Posterior vena cava (tissue), 2 donors: ENCODE data around the gene TPRG1. TPM values are rescaled to one million over a fixed set of nuclear protein-coding genes. Genes with fewer than 3 reads are reported as not detected.

Source experiments
- DNase-seq: peaks from one replicate; pipeline ENCODE4 v3.0.0-alpha.2; 2020; ENCODE audit warnings: low spot score
- intact Hi-C, 2 donors: fragments of 100-400 bp; cut with DNase I; formaldehyde crosslinking; loops; one replicate each; pipeline versions ENCODE4 v1.14.1 to v1.14.2; 2022 to 2023
- total RNA-seq, 2 donors: library from RNA; stranded (reverse); fragmentation: NEBNext Ultra II Directional; extraction: Animal tissue kit (Norgen Biotek cat#: 25700); gene quantifications; one replicate each; pipeline ENCODE4 v1.2.1, GENCODE V29; 2021
- donor health status: DM: yes; HTN: yes; CAD: no.
- donor health status: DM: yes; HTN: yes; CAD: no.

The TPRG1 gene
- total RNA-seq, 2 donors from 2014 or later: 14.2 to 15.2 TPM

DNA sequence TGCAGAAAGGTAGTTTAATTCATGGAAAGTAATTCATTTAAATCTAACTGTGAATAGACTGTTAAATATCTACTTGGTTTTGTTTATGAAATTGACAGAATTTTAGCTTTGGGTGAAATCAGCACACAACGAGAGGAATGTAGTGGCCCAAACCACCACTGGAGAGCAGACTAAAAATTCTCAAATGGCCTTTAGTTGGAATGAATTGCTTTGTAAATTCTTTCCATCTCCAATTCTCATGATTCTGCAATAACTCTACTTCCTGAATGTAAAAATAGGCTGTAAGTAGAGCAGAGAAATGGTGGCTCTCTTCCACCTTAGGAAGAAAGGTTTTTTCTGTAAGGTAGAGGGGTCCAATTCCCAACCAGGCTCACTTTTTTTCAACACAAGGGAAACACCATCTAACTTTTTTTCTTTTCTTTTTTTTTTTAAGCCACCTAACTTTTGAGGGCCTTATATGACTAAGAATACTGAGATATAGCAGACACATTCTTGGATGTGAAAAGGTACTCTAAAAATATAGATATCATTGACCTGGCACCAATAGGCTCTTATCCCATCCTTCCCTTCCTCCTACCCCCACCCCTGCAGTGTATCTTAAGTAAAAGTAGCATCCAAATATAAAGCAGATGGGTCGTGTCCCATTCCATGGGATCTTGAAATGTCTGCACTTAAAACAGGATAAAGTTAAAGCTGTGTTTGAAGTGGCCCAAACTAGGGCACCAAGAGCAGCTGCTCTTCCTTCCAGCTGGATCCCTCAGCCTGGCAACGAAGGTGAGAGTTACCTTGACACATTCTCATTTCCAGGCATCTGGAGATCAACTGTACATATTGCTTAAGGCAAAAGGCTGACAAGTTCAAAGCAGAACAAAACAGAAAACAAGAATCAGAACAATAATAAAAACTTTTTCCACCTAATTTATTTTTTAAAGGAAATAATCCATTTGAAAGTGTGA is 194.1 kb downstream of the TPRG1 start:
- DNase-seq: no peak

DNA sequence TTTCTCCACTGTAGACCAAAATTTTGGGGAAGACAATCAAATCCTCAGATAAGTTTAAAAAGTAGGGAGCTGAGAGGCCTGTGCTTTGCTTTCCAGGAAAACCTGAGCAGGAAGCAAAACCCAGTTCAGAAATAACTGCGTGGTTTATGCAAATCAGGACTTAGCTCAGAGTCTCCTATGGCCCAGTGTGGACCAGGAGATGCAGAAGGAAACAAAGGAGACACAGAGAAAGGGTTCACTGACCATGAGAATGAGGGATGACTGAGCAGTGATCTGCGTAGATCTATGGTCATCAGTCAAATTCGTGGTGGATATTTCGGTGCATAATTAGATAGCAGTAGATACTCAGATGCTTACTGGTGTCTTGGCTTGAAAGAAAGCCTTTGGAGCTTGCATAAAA is 196.6 kb downstream of the TPRG1 start:
- intact Hi-C loops: no loop called here
- DNase-seq: no peak

More for the DNA sequence above, 194.1 kb downstream of the TPRG1 start:
- intact Hi-C loops: no loop called here

DNA sequence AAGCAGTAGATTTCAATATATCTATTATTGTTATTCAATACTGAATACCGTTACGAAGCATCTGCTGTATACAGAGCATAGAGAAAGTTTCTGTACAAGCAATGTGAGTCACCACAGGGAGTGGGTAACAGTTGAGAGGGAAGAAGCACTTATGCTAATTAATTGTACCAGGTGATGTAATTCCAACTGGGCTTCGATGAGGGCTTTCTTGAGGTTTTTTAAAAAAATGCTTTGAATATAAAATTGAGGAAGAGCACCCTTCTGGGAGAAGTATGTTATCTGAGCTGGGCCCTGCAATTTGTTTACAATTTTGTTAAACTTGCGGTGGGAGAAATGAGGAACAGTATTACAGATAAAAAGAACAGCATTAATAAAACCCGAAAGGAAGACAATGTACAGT is 197.9 kb downstream of the TPRG1 start:
- intact Hi-C loops: no loop called here

DNA sequence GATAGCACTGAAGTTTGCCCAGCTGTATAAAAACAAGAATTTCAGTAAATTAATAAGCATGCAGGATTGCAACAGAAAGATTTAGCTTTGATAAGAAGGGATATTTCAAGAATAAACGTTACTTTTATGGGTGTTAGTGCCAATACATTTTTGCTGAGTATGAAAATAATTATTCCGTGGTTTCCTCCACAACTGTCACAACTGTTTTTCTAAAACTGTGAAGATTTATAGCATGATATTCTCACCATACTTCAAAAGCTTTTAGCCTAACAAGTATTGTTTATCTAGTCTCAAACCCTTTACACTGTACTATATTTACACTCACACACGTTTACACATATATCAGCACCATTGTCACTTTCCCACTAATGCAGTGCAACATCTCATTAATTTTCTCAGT is 200.5 kb downstream of the TPRG1 start:
- intact Hi-C loops: no loop called here
- DNase-seq: no peak

More for the DNA sequence above, 197.9 kb downstream of the TPRG1 start:
- no peak for DNase-seq
